Astrocyte (in vitro differentiated cells and primary cell): ENCODE measurements around the gene BCR. TPM values are rescaled to one million over a fixed set of nuclear protein-coding genes. Genes with fewer than 3 reads are reported as not detected.
A peak's percentile ranks its signal among the peaks of the same experiment; 100 is the strongest.

Experiments used
- DNase-seq: peaks from one replicate; pipeline ENCODE4 v3.0.0-alpha.2; 2010; ENCODE audit warnings: low read depth
- FAIRE-seq: peaks from 2 replicates; lab custom pipeline; 2011; peaks lifted over from hg19 to GRCh38; lab: Jason Lieb, UNC
- H2AFZ ChIP-seq: 2 replicates; pipeline ENCODE4 v1.6.0; 2012; ENCODE audit warnings: low read depth, low read length, inconsistent platforms
- H3K27ac ChIP-seq: 2 replicates; pipeline ENCODE4 v1.5.1; 2011; ENCODE audit warnings: low read depth, low read length, inconsistent platforms
- H3K27me3 ChIP-seq: 2 replicates; pipeline ENCODE4 v1.6.0; 2011; ENCODE audit warnings: low read length, inconsistent platforms; ENCODE audit not compliant: insufficient read depth
- H3K36me3 ChIP-seq: 2 replicates; pipeline ENCODE4 v1.5.1; 2011; ENCODE audit warnings: low read length, inconsistent platforms; ENCODE audit not compliant: insufficient read depth
- H3K4me1 ChIP-seq: 2 replicates; pipeline ENCODE4 v1.5.1; 2011; ENCODE audit warnings: low read length, inconsistent platforms; ENCODE audit not compliant: insufficient read depth
- H3K4me2 ChIP-seq: 2 replicates; pipeline ENCODE4 v1.6.0; 2012; ENCODE audit warnings: low read length, inconsistent platforms
- H3K4me3 ChIP-seq: 2 replicates; pipeline ENCODE4 v1.5.1; 2011; ENCODE audit warnings: low read depth, mild to moderate bottlenecking, low read length, inconsistent platforms; ENCODE audit not compliant: insufficient read depth
- H3K79me2 ChIP-seq: 2 replicates; pipeline ENCODE4 v1.6.0; 2012; ENCODE audit warnings: mild to moderate bottlenecking, low read length, inconsistent platforms; ENCODE audit not compliant: insufficient read depth
- H3K9ac ChIP-seq: 2 replicates; pipeline ENCODE4 v1.6.0; 2012; ENCODE audit warnings: mild to moderate bottlenecking, low read length, inconsistent platforms
- H3K9me3 ChIP-seq: 2 replicates; pipeline ENCODE4 v1.5.1; 2012; ENCODE audit warnings: low read depth, mild to moderate bottlenecking, low read length, inconsistent platforms; ENCODE audit not compliant: insufficient read depth
- H4K20me1 ChIP-seq: 2 replicates; pipeline ENCODE4 v1.6.0; 2012; ENCODE audit warnings: low read length, inconsistent platforms; ENCODE audit not compliant: insufficient read depth
- H3K27ac Mint-ChIP-seq: one replicate; pipeline ENCODE4 v1.8.0; 2021; ENCODE audit warnings: mild to moderate bottlenecking, mixed read lengths; ENCODE audit not compliant: unreplicated experiment
- H3K27me3 Mint-ChIP-seq: one replicate; pipeline ENCODE4 v1.8.0; 2021; ENCODE audit warnings: low read depth, mixed read lengths; ENCODE audit not compliant: unreplicated experiment
- H3K36me3 Mint-ChIP-seq: one replicate; pipeline ENCODE4 v1.8.0; 2021; ENCODE audit warnings: low read depth, mixed read lengths; ENCODE audit not compliant: unreplicated experiment
- H3K4me1 Mint-ChIP-seq: one replicate; pipeline ENCODE4 v1.8.0; 2021; ENCODE audit warnings: low read depth, mixed read lengths; ENCODE audit not compliant: unreplicated experiment
- H3K4me3 Mint-ChIP-seq: one replicate; pipeline ENCODE4 v1.8.0; 2021; ENCODE audit warnings: mild to moderate bottlenecking, moderate library complexity, mixed read lengths; ENCODE audit not compliant: unreplicated experiment
- H3K9me3 Mint-ChIP-seq: one replicate; pipeline ENCODE4 v1.8.0; 2021; ENCODE audit warnings: mild to moderate bottlenecking, mixed read lengths; ENCODE audit not compliant: unreplicated experiment
- EZH2 ChIP-seq: IDR thresholded peaks from 2 replicates; pipeline ENCODE4 v1.6.1; 2012; ENCODE audit warnings: mild to moderate bottlenecking, low read length, inconsistent platforms; ENCODE audit not compliant: insufficient read depth
- total RNA-seq: library from RNA; stranded (reverse); gene quantifications from 2 replicates; pipeline ENCODE4 v1.2.1, GENCODE V29; 2021
- TF ChIP-seq, protein P1 (sequence below): IDR thresholded peaks from 2 replicates; pipeline ENCODE4 v1.5.1; 2011; ENCODE audit warnings: low read depth, mild to moderate bottlenecking, inconsistent platforms, low read length, moderate library complexity; ENCODE audit not compliant: insufficient read depth

BCR gene
- total RNA-seq, 1 donor from 2014 or later = 48.9 TPM

DNA sequence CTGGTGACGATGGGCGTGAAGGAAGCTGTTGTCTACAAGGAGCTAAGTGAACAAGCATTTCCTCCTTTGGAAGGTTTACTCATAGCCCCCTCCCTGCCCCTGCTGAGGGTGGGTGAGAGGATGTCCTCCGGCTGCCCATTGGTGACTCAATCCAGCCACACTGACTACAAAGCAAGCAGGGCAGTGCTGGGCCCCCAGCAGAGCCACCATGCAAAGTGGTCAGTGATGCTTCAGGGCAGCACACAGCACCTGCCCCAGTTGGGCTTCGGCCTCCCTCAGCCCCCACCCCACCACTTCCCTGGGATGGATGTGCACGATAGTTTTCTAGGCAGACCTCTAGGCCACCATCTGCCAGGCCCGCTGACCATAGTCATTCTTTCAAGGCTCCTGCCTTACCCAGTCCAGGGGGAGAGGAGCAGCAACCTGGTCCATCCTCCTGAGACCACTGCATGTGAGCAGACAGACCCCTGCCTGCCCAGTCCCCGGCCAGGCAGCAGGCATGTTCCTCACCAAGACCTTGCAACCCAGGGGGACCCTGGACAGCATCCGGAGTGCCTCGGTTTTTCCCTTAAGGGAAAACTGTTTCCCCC lies 125.1 kb downstream of the BCR start:
- Histone ChIP-seq H3K4me2 (peak overlapping the region; percentile 73), H4K20me1 (peaks cover 4% of the 10 kb centered on the region), H3K9ac (peak overlapping the region; percentile 14), H2AFZ (no peak overlapping the region), H3K4me1 (peaks cover 36% of the 10 kb centered on the region), H3K27me3 (no peaks in the 10 kb centered on the region), H3K36me3 (peaks cover 4% of the 10 kb centered on the region), H3K9me3 (no peaks in the 10 kb centered on the region), H3K79me2 (no peaks in the 10 kb centered on the region), H3K27ac (peak overlapping the region; percentile 63), H3K4me3 (no peak overlapping the region)
- peaks cover 4% of the 10 kb centered on the region for H3K4me1 Mint-ChIP-seq
- H3K4me3 Mint-ChIP-seq = no peak overlapping the region
- no peaks in the 10 kb centered on the region for H3K36me3 Mint-ChIP-seq
- H3K27me3 Mint-ChIP-seq = no peaks in the 10 kb centered on the region
- no peak for TF ChIP-seq EZH2
- TF ChIP-seq, protein P1, sequence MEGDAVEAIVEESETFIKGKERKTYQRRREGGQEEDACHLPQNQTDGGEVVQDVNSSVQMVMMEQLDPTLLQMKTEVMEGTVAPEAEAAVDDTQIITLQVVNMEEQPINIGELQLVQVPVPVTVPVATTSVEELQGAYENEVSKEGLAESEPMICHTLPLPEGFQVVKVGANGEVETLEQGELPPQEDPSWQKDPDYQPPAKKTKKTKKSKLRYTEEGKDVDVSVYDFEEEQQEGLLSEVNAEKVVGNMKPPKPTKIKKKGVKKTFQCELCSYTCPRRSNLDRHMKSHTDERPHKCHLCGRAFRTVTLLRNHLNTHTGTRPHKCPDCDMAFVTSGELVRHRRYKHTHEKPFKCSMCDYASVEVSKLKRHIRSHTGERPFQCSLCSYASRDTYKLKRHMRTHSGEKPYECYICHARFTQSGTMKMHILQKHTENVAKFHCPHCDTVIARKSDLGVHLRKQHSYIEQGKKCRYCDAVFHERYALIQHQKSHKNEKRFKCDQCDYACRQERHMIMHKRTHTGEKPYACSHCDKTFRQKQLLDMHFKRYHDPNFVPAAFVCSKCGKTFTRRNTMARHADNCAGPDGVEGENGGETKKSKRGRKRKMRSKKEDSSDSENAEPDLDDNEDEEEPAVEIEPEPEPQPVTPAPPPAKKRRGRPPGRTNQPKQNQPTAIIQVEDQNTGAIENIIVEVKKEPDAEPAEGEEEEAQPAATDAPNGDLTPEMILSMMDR = no peak
- FAIRE-seq = no peak
- no peaks in the 10 kb centered on the region for H3K9me3 Mint-ChIP-seq
- DNase-seq = peak; percentile 59
- no peak overlapping the region for H3K27ac Mint-ChIP-seq

DNA sequence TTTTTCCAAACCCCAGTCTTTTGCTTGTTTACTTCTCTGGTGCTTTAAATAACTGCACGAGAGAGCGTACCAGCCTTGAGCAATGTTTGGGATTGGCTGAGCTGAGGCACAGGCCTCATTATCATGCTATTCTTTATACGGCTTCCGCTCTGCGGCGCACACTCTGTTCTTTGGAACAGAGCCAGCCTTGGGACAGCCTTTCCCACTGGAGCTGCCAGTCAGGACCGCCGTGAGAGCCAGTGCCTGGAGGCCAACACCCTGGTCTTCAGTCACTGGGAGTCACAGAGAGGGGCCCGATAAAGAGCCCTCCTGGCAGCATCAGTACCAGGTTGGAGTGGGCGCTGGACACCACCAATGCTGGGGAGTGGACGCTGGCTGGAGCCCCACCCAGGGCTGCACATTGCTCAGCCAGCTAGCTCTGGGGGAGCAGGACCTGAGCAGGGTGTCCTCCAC lies 125.6 kb downstream of the BCR start:
- H3K36me3 Mint-ChIP-seq = no peaks in the 10 kb centered on the region
- H4K20me1 ChIP-seq = peaks cover 4% of the 10 kb centered on the region
- H3K27me3 Mint-ChIP-seq = no peaks in the 10 kb centered on the region
- no peak overlapping the region for H2AFZ ChIP-seq
- no peak overlapping the region for H3K4me3 ChIP-seq
- peaks cover 5% of the 10 kb centered on the region for H3K4me1 Mint-ChIP-seq
- H3K9ac ChIP-seq = peak overlapping the region; percentile 14
- H3K27me3 ChIP-seq = no peaks in the 10 kb centered on the region
- H3K79me2 ChIP-seq = no peaks in the 10 kb centered on the region
- H3K4me1 ChIP-seq = peaks cover 36% of the 10 kb centered on the region
- no peak for TF ChIP-seq EZH2
- TF ChIP-seq, protein P1 = no peak
- DNase-seq (peak; percentile 53), FAIRE-seq (no peak)
- H3K27ac ChIP-seq = peak overlapping the region; percentile 43
- H3K4me2 ChIP-seq = peak overlapping the region; percentile 73
- peaks cover 4% of the 10 kb centered on the region for H3K36me3 ChIP-seq
- H3K4me3 Mint-ChIP-seq = no peak overlapping the region
- H3K27ac Mint-ChIP-seq = no peak overlapping the region
- H3K9me3 Mint-ChIP-seq = no peaks in the 10 kb centered on the region
- H3K9me3 ChIP-seq = no peaks in the 10 kb centered on the region

DNA sequence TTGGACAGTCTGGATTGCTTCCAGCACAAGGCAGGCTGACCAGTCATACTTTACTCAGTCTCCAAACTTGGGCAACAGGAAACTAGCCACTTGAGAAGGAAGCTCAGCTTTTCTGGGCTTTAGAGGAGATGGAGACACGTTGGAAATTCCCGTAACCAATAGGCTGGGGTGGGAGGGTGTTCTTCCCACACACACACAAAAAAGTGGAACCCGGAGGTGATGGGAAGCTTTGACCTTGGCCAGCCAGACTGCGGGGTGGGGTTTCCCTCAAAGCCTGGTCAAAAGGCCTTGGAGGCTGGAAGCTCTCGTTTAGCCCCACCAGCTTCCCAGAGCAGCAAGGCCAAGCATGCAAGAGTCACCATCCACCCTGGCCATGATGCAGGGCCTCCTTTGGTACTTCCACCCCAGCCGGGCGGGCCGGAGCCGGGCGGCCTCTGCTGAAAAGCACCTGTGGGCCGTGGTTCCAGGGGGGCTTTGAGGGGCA lies 126.2 kb downstream of the BCR start:
- Histone ChIP-seq H3K9ac (no peak overlapping the region), H3K9me3 (no peaks in the 10 kb centered on the region), H3K4me2 (peak overlapping the region; percentile 73), H3K27ac (no peak overlapping the region), H3K4me3 (no peak overlapping the region), H3K27me3 (no peaks in the 10 kb centered on the region), H3K36me3 (peaks cover 4% of the 10 kb centered on the region), H4K20me1 (peaks cover 4% of the 10 kb centered on the region), H3K4me1 (peaks cover 36% of the 10 kb centered on the region), H3K79me2 (no peaks in the 10 kb centered on the region), H2AFZ (no peak overlapping the region)
- FAIRE-seq (no peak), DNase-seq (peak; percentile 50)
- Mint-ChIP-seq H3K4me3 (no peak overlapping the region), H3K9me3 (no peaks in the 10 kb centered on the region), H3K36me3 (no peaks in the 10 kb centered on the region), H3K4me1 (peaks cover 5% of the 10 kb centered on the region), H3K27me3 (no peaks in the 10 kb centered on the region), H3K27ac (no peak overlapping the region)
- TF ChIP-seq EZH2 = no peak
